Neural crest cell (in vitro differentiated cells): ENCODE results near the gene TMC3. TPM values are rescaled to one million over a fixed set of nuclear protein-coding genes. Genes with fewer than 3 reads are reported as not detected.
A peak's percentile ranks its signal among the peaks of the same experiment; 100 is the strongest.

Source experiments
- DNase-seq: peaks from one replicate; pipeline ENCODE4 v3.0.0; 2021; ENCODE audit warnings: low read depth, mixed read lengths, low spot score
- H3K27ac Mint-ChIP-seq: one replicate; pipeline ENCODE4 v1.8.0; 2021; ENCODE audit warnings: mild to moderate bottlenecking, mixed read lengths; ENCODE audit not compliant: unreplicated experiment
- H3K27me3 Mint-ChIP-seq: 2 replicates; pipeline ENCODE4 v1.8.0; 2021; ENCODE audit warnings: low read depth, mild to moderate bottlenecking, mixed read lengths
- H3K36me3 Mint-ChIP-seq: 2 replicates; pipeline ENCODE4 v1.8.0; 2021; ENCODE audit warnings: low read depth, mild to moderate bottlenecking, mixed read lengths
- H3K4me1 Mint-ChIP-seq: 2 replicates; pipeline ENCODE4 v1.8.0; 2021; ENCODE audit warnings: mixed read lengths
- H3K4me3 Mint-ChIP-seq: one replicate; pipeline ENCODE4 v1.8.0; 2021; ENCODE audit warnings: mild to moderate bottlenecking, mixed read lengths
- H3K9me3 Mint-ChIP-seq: 2 replicates; pipeline ENCODE4 v1.8.0; 2021; ENCODE audit warnings: mixed read lengths
- total RNA-seq: library from RNA; stranded (reverse); gene quantifications from 2 replicates; pipeline ENCODE4 v1.2.1, GENCODE V29; 2021
- TF ChIP-seq, protein P1 (sequence below): fragments of 200-600 bp; sonication (generic); conservative IDR thresholded peaks from 2 replicates; pipeline ENCODE4 v1.5.0; 2021; ENCODE audit warnings: antibody characterized with exemption, mild to moderate bottlenecking

Gene TMC3
- total RNA-seq, 1 donor from 2014 or later = not detected

DNA sequence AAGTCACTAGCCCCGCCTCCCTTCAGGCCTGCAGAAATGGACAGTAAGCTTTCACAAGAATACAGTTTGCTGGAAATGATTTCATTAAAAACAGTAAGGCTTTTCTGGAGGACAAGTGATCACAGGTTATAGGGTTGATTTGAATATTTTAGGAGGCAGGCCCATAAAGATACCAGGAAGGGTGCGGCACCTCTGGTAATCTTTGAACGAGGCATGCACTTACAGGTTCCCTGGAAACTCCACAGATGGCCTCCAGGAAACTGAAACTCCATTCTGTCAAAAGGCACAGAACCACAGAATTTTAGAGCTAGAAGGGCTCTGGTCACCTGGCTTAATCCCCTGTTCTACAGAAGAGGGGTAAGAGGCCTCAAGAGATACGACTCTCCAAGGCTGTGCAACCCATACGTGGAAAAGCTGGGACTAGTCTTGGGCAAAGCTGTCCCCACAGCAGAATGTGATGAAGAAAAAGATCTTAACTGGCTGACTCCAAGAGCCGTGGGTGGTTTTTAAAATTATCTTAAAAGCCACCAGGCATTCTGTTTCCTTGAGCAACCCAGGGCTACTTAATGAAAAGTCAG is 51.2 kb downstream of the TMC3 start:
- H3K27me3 Mint-ChIP-seq = peaks cover 27% of the 10 kb centered on the region
- H3K36me3 Mint-ChIP-seq = no peaks in the 10 kb centered on the region
- H3K9me3 Mint-ChIP-seq = no peaks in the 10 kb centered on the region
- peaks cover 29% of the 10 kb centered on the region for H3K4me1 Mint-ChIP-seq
- DNase-seq = no peak
- H3K4me3 Mint-ChIP-seq = peak overlapping the region; percentile 60
- H3K27ac Mint-ChIP-seq = no peak overlapping the region
- TF ChIP-seq, protein P1, sequence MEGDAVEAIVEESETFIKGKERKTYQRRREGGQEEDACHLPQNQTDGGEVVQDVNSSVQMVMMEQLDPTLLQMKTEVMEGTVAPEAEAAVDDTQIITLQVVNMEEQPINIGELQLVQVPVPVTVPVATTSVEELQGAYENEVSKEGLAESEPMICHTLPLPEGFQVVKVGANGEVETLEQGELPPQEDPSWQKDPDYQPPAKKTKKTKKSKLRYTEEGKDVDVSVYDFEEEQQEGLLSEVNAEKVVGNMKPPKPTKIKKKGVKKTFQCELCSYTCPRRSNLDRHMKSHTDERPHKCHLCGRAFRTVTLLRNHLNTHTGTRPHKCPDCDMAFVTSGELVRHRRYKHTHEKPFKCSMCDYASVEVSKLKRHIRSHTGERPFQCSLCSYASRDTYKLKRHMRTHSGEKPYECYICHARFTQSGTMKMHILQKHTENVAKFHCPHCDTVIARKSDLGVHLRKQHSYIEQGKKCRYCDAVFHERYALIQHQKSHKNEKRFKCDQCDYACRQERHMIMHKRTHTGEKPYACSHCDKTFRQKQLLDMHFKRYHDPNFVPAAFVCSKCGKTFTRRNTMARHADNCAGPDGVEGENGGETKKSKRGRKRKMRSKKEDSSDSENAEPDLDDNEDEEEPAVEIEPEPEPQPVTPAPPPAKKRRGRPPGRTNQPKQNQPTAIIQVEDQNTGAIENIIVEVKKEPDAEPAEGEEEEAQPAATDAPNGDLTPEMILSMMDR = no peak

DNA sequence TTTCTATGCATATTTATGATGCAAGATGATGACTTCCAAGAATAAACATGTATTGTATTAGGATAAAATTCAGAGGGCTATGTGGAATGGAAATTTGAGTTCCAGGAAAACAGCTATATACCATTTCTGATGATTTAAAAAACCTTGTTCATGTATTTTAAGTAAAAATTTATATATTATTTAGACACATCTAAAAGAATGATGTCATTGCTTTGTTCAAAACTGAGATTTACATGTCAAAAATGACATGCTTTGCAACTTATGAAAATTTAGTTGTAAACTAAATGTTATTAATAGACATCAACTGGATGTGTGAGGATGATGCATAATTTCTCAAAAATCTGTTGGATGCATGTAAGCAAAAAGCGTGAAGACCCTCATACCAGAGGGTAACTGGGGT is 52.3 kb downstream of the TMC3 start:
- H3K27ac Mint-ChIP-seq = no peak overlapping the region
- H3K27me3 Mint-ChIP-seq = peaks cover 27% of the 10 kb centered on the region
- TF ChIP-seq, protein P1 = no peak
- no peak overlapping the region for H3K4me3 Mint-ChIP-seq
- peaks cover 25% of the 10 kb centered on the region for H3K4me1 Mint-ChIP-seq
- H3K36me3 Mint-ChIP-seq = no peaks in the 10 kb centered on the region
- no peaks in the 10 kb centered on the region for H3K9me3 Mint-ChIP-seq
- no peak for DNase-seq

GRCh38 chr15:81317642-81318017 is 56.4 kb downstream of the TMC3 start:
- H3K9me3 Mint-ChIP-seq = no peaks in the 10 kb centered on the region
- H3K27me3 Mint-ChIP-seq = peaks cover 4% of the 10 kb centered on the region
- no peak for DNase-seq
- TF ChIP-seq, protein P1 = no peak
- no peak overlapping the region for H3K27ac Mint-ChIP-seq
- H3K4me3 Mint-ChIP-seq = no peak overlapping the region
- H3K4me1 Mint-ChIP-seq = peaks cover 9% of the 10 kb centered on the region
- no peaks in the 10 kb centered on the region for H3K36me3 Mint-ChIP-seq

DNA sequence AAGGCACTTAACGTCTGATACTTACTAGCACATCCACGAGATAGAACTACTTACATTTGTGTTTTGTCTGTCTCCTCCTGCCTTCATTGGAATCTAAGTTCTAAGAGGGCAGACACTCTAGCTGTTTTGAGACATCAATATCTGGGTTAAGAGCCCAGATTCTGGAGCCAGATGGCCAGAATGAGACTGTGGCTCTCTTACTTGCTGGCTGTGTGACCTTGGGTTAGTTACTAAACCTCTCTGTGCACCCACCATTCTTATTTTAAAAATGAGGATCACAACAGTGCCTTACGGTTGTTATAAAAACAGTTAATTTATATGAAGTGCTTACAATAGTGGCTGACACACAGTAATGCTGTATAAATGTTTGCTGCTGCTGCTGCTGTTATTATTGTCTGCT is 57.7 kb downstream of the TMC3 start:
- Mint-ChIP-seq H3K36me3 (no peaks in the 10 kb centered on the region), H3K4me1 (no peaks in the 10 kb centered on the region), H3K9me3 (no peaks in the 10 kb centered on the region), H3K4me3 (no peak overlapping the region), H3K27ac (no peak overlapping the region), H3K27me3 (peaks cover 4% of the 10 kb centered on the region)
- TF ChIP-seq, protein P1 = no peak
- no peak for DNase-seq

DNA sequence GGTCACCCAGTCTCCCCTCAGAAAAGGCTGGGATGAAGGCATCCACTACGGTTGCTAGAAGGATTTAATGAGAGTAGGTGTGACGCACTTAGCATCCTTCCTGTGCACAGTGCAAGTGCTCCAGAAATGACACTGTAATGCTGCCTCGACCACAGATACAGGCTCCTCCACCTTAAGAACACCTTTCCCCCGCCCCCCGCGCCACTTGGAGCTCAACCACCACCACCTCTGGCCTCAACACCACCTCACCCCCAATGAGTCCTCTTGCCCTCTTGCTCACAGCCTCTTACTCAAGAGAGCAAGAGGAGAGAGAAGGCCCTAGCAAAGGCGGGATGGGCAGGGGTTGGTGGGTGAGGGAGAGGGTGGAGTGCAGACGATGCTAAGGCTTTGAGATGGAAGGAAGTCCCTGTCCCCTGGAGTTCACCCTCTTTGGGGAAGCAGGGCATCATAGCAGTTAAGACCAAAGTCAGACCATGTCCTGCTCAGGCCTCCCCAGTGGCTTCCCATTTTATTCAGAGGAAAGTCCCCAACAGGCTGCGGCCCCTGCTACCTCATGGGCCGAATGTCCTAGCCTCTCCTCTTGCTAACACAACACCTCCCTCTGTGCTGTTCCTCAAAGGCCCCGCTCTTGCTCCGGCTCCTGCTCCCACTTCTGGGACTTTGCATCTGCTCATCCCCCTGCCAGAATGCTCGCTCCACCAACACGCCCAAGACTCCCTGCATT is 58.4 kb downstream of the TMC3 start:
- no peak for DNase-seq
- Mint-ChIP-seq H3K4me1 (no peaks in the 10 kb centered on the region), H3K4me3 (no peak overlapping the region), H3K36me3 (no peaks in the 10 kb centered on the region), H3K27ac (no peak overlapping the region), H3K9me3 (no peaks in the 10 kb centered on the region), H3K27me3 (peaks cover 4% of the 10 kb centered on the region)
- TF ChIP-seq, protein P1 = no peak
